H1 (cell line): ENCODE data around the gene GNGT2. TPM values are rescaled to one million over a fixed set of nuclear protein-coding genes. Genes with fewer than 3 reads are reported as not detected.

Experiments
- CTCF ChIA-PET: fragments of 300-600 bp; sonication (Branson Sonifier 250); formaldehyde crosslinking; loops from one replicate; lab custom pipeline; 2021; ENCODE audit not compliant: partially characterized antibody; lab: Charles Lee
- POLR2A ChIA-PET: fragments of 300-600 bp; sonication (Branson Sonifier 250); formaldehyde crosslinking; loops from one replicate; lab custom pipeline; 2021; ENCODE audit warnings: inconsistent platforms; ENCODE audit not compliant: partially characterized antibody; lab: Charles Lee
- DNase-seq, 2 experiments: peaks; one replicate each; pipeline versions ENCODE4 v3.0.0 to v3.0.0-alpha.2; 2010 to 2022; ENCODE audit warnings: low spot score in 2 of 2, low read depth in 1 of 2, mixed read lengths in 1 of 2
- FAIRE-seq: peaks from 2 replicates; lab custom pipeline; 2011; peaks lifted over from hg19 to GRCh38; lab: Jason Lieb, UNC
- H2AFZ ChIP-seq: 2 replicates; pipeline ENCODE4 v1.8.1; 2012; ENCODE audit warnings: low read length, inconsistent platforms
- H2AK5ac ChIP-seq: 2 replicates; pipeline ENCODE4 v1.6.1; 2013; ENCODE audit warnings: low read depth, low read length
- H2BK120ac ChIP-seq: replicated peaks from 2 replicates; pipeline ENCODE3; 2013; ENCODE audit warnings: low read depth, low read length, inconsistent platforms
- H2BK12ac ChIP-seq: 2 replicates; pipeline ENCODE4 v1.6.1; 2013; ENCODE audit warnings: low read depth, low read length
- H2BK15ac ChIP-seq: 2 replicates; pipeline ENCODE4 v1.6.1; 2013; ENCODE audit warnings: low read length
- H2BK20ac ChIP-seq: 2 replicates; pipeline ENCODE4 v1.6.1; 2013; ENCODE audit warnings: low read length
- H2BK5ac ChIP-seq: 2 replicates; pipeline ENCODE4 v1.6.1; 2013; ENCODE audit warnings: low read depth, low read length
- H3K14ac ChIP-seq: 2 replicates; pipeline ENCODE4 v1.6.1; 2013; ENCODE audit warnings: inconsistent platforms; ENCODE audit not compliant: insufficient read length
- H3K18ac ChIP-seq: 2 replicates; pipeline ENCODE4 v1.6.1; 2013; ENCODE audit warnings: low read length; ENCODE audit errors: extremely low read depth
- H3K23ac ChIP-seq: 2 replicates; pipeline ENCODE4 v1.6.1; 2013; ENCODE audit warnings: inconsistent platforms; ENCODE audit not compliant: insufficient read length
- H3K23me2 ChIP-seq: 2 replicates; pipeline ENCODE4 v1.6.1; 2013; ENCODE audit warnings: low read depth, low read length
- H3K27ac ChIP-seq: 2 replicates; pipeline ENCODE4 v1.6.1; 2011; ENCODE audit warnings: low read depth, low read length, inconsistent platforms
- H3K27me3 ChIP-seq, 4 experiments: replicated peaks in 1 of 4; 1 replicate in 1 of 4; 2 replicates in 3 of 4; pipeline versions ENCODE4 v1.6.1 to v1.8.1; 2011 to 2013; ENCODE audit warnings: low read length in 3 of 4, mild to moderate bottlenecking in 3 of 4, inconsistent platforms in 2 of 4, mixed read lengths in 2 of 4, moderate library complexity in 1 of 4; ENCODE audit not compliant: control insufficient read depth in 3 of 4, insufficient read depth in 3 of 4; ENCODE audit errors: extremely low read depth in 1 of 4
- H3K36me3 ChIP-seq, 4 experiments: 2 replicates each; pipeline versions ENCODE4 v1.6.1 to v1.8.1; 2011 to 2013; ENCODE audit warnings: mild to moderate bottlenecking in 4 of 4, low read length in 3 of 4, moderate library complexity in 2 of 4, control low read depth in 1 of 4, inconsistent platforms in 1 of 4; ENCODE audit not compliant: insufficient read depth in 4 of 4, control insufficient read depth in 2 of 4
- H3K4ac ChIP-seq: replicated peaks from 2 replicates; pipeline ENCODE3; 2013; ENCODE audit warnings: low read length, low read depth, mixed read lengths, inconsistent platforms; ENCODE audit not compliant: insufficient read length
- H3K4me1 ChIP-seq, 4 experiments: replicated peaks in 1 of 4; 1 replicate in 1 of 4; 2 replicates in 3 of 4; pipeline versions ENCODE4 v1.6.1 to v1.8.1; 2011 to 2013; ENCODE audit warnings: low read length in 3 of 4, inconsistent platforms in 2 of 4, mixed read lengths in 1 of 4; ENCODE audit not compliant: insufficient read depth in 4 of 4, control insufficient read depth in 3 of 4
- H3K4me2 ChIP-seq, 2 experiments: 2 replicates each; pipeline versions ENCODE4 v1.6.1 to v1.8.1; 2011 to 2013; ENCODE audit warnings: low read depth in 2 of 2, low read length in 2 of 2, control low read depth in 1 of 2, inconsistent platforms in 1 of 2, mild to moderate bottlenecking in 1 of 2; ENCODE audit not compliant: insufficient read depth in 1 of 2
- H3K4me3 ChIP-seq, 4 experiments: fragments of 200-600, 300-600 bp in 1 of 4; sonication (generic), shearing (Covaris generic), sonication (Bioruptor Twin) in 1 of 4; 2 replicates each; pipeline versions ENCODE4 v1.5.1 to v1.8.1; 2011 to 2016; ENCODE audit warnings: low read length in 4 of 4, low read depth in 3 of 4, control low read depth in 2 of 4, inconsistent platforms in 2 of 4, mild to moderate bottlenecking in 2 of 4, mixed read lengths in 1 of 4, moderate library complexity in 1 of 4; ENCODE audit not compliant: insufficient read depth in 2 of 4; ENCODE audit errors: extremely low read depth in 1 of 4
- H3K56ac ChIP-seq: replicated peaks from 2 replicates; pipeline ENCODE3; 2013; ENCODE audit warnings: low read depth, mild to moderate bottlenecking, mixed read lengths, low read length, inconsistent platforms; ENCODE audit not compliant: insufficient read length
- H3K79me1 ChIP-seq: 2 replicates; pipeline ENCODE4 v1.6.1; 2013; ENCODE audit warnings: low read depth, low read length, control low read depth
- H3K79me2 ChIP-seq, 2 experiments: 2 replicates each; pipeline versions ENCODE4 v1.6.1 to v1.8.1; 2012 to 2013; ENCODE audit warnings: low read length in 2 of 2, mild to moderate bottlenecking in 2 of 2, inconsistent platforms in 1 of 2; ENCODE audit not compliant: insufficient read depth in 2 of 2, control insufficient read depth in 1 of 2
- H3K9ac ChIP-seq, 4 experiments: replicated peaks in 1 of 4; 1 replicate in 1 of 4; 2 replicates in 3 of 4; pipeline versions ENCODE4 v1.6.1 to v1.8.1; 2011 to 2013; ENCODE audit warnings: low read depth in 3 of 4, low read length in 3 of 4, control low read depth in 2 of 4, mild to moderate bottlenecking in 2 of 4, moderate library complexity in 2 of 4, inconsistent platforms in 1 of 4; ENCODE audit errors: extremely low read depth in 1 of 4
- H3K9me3 ChIP-seq, 2 experiments: 2 replicates each; pipeline versions ENCODE4 v1.6.1 to v1.8.1; 2012 to 2013; ENCODE audit warnings: mild to moderate bottlenecking in 2 of 2, moderate library complexity in 2 of 2, control low read depth in 1 of 2, inconsistent platforms in 1 of 2, low read depth in 1 of 2, low read length in 1 of 2, mixed read lengths in 1 of 2; ENCODE audit not compliant: insufficient read depth in 2 of 2
- H4K20me1 ChIP-seq, 2 experiments: replicated peaks in 1 of 2; 2 replicates each; pipeline versions ENCODE3 to v1.8.1; 2011 to 2013; ENCODE audit warnings: inconsistent platforms in 2 of 2, low read length in 2 of 2, mild to moderate bottlenecking in 1 of 2; ENCODE audit not compliant: insufficient read depth in 2 of 2, control insufficient read depth in 1 of 2
- H4K5ac ChIP-seq: 2 replicates; pipeline ENCODE4 v1.6.1; 2013; ENCODE audit warnings: low read length, low read depth, mixed read lengths, inconsistent platforms; ENCODE audit not compliant: insufficient read length
- H4K8ac ChIP-seq: 2 replicates; pipeline ENCODE4 v1.8.0; 2013; ENCODE audit warnings: mild to moderate bottlenecking, moderate library complexity, low read length, inconsistent platforms; ENCODE audit not compliant: insufficient read depth; ENCODE audit errors: extremely low read depth
- H4K91ac ChIP-seq: replicated peaks from 2 replicates; pipeline ENCODE3; 2013; ENCODE audit warnings: low read length, mixed read lengths, inconsistent platforms; ENCODE audit not compliant: insufficient read length
- ASH2L ChIP-seq: fragments of 200-600, 300-600 bp; sonication (generic); IDR thresholded peaks from one replicate; pipeline ENCODE4 v1.7.1; 2017; ENCODE audit warnings: low read length
- CREB1 ChIP-seq: IDR thresholded peaks from 2 replicates; pipeline ENCODE4 v1.6.1; 2012; ENCODE audit warnings: inconsistent platforms
- EZH2 ChIP-seq: fragments of 200-600 bp; sonication (generic); IDR thresholded peaks from 2 replicates; pipeline ENCODE4 v1.7.1; 2012; ENCODE audit warnings: low read depth, mild to moderate bottlenecking, moderate library complexity, low read length, inconsistent platforms; ENCODE audit not compliant: severe bottlenecking
- KDM4A ChIP-seq: IDR thresholded peaks from one replicate; pipeline ENCODE4 v1.7.1; 2012; ENCODE audit warnings: low read depth, mild to moderate bottlenecking, moderate library complexity, low read length, inconsistent platforms; ENCODE audit not compliant: severe bottlenecking
- PHF8 ChIP-seq: fragments of 200-600 bp; sonication (generic); conservative IDR thresholded peaks from 2 replicates; pipeline ENCODE4 v1.7.1; 2012; ENCODE audit warnings: low read depth, mild to moderate bottlenecking, inconsistent platforms, low read length, moderate library complexity
- SAP30 ChIP-seq: fragments of 300-600 bp; sonication (generic); IDR thresholded peaks from 2 replicates; pipeline ENCODE4 v1.7.1; 2012; ENCODE audit warnings: low read length, moderate library complexity, mild to moderate bottlenecking, inconsistent platforms; ENCODE audit not compliant: insufficient read depth, insufficient replicate concordance
- WGBS, 2 experiments: shearing (Covaris generic) in 1 of 2; methylation state at CpG; one replicate each; pipeline versions ENCODE4 v1.1.6 to v1.1.7; 2013 to 2015; ENCODE audit warnings: low lambda C conversion rate in 2 of 2, mixed read lengths in 2 of 2, inconsistent platforms in 1 of 2, low coverage in 1 of 2, missing lambda C conversion rate in 1 of 2; ENCODE audit not compliant: insufficient replicate concordance in 2 of 2, insufficient coverage in 1 of 2, insufficient read length in 1 of 2; ENCODE audit errors: extremely low coverage in 1 of 2, missing lambda C conversion rate in 1 of 2; 5-methylcytosine and 5-hydroxymethylcytosine counted together
- polyA plus RNA-seq, 7 experiments: library from polyadenylated mRNA; depleted of rRNA in 3 of 7; stranded (reverse) in 5 of 7; unstranded in 2 of 7; fragments of >200 nt in 5 of 7; fragments of 200-250 nt in 2 of 7; gene quantifications; 1 replicate in 5 of 7; 2 replicates in 1 of 7; 4 replicates in 1 of 7; pipeline versions ENCODE4 v1.2.1 to v1.2.3, GENCODE V29; 2011 to 2013; ENCODE audit warnings: missing spikeins in 2 of 7, mixed read lengths in 2 of 7
- total RNA-seq: library from RNA; stranded (reverse); fragmentation: NEBNext Ultra II Directional; extraction: Animal tissue kit (Norgen Biotek cat#: 25700); gene quantifications from 2 replicates; pipeline ENCODE4 v1.2.1, GENCODE V29; 2021
- TF ChIP-seq, protein P1 (sequence below): IDR thresholded peaks from 2 replicates; pipeline ENCODE4 v1.6.1; 2012; ENCODE audit warnings: inconsistent platforms

Gene GNGT2
- total and polyA plus RNA-seq, 2 of the 8 experiments (the other 6 are each of a cell fraction or from before 2014, with no cell fraction given): 1.3 to 1.4 TPM

DNA sequence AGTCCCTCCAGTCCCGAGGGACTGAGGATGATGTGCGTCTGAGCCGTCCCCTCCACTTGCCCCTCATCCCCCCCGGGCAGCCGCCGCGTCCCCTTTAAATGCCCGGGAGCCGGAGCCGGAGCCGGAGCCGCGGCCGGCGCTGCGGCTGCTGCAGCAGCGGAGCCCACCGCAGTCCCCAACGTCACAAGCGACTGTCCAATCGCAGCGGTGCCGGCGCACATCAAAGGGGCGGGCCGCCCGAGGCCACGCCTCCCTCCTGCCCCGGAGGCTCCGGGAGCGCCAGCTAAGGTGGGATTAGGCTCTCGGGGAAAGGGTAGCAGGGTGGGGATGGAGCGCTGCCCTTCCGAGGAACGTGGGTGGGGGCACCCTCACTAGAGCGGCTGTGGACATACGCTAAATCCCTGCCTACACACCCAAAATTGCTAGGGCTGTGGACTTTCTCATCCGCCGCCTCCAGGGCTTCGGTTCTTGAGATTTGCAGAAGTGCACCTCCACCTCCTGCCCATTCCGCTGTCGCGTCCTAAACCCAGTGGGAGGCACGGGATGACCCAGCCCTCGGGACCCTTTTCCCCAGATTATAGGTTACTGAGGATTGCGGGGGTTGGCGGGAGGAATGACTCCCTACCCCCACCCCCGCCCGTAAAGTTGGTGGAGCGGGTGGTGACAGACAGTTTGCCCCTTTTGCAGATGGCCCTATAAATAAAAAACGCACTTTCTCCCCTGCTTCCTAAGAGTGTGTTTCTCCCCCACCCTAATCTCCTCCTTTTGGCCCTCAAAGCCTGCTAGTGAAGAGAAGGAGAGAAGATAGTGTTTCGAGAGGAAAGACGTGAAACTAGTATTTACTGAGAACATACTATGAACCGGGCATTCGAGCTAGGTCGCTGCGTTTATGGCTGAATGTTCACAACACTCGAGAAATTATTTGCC, 20.5 kb upstream of the GNGT2 start, which contains the start of gene PHOSPHO1:
Gene PHOSPHO1 (minus strand): TSS at position 152 of the 927 bp plus-strand sequence. CDS start 4,096 bp downstream, outside the sequence.
- H3K4me1 ChIP-seq: peaks cover 0 to 2% (median 0%) of the 10 kb centered on the region in 4 experiments; a peak in 1 of 7 replicates
- H2BK15ac ChIP-seq: no peak within 1 kb of the TSS
- H3K27me3 ChIP-seq: peaks cover 7 to 41% (median 32%) of the 10 kb centered on the region in 4 experiments; a peak in 6 of 7 replicates
- H3K4ac ChIP-seq: no peak within 1 kb of the TSS
- TF ChIP-seq CREB1: peak; percentile 85
- TF ChIP-seq PHF8: 0 out of 2 replicates have a peak, but pooled peaks have one; percentile 31
- TF ChIP-seq EZH2: peak; percentile 53
- no peak for TF ChIP-seq SAP30
- TF ChIP-seq ASH2L: peak; percentile 86
- peak; percentile 81 for TF ChIP-seq KDM4A
- TF ChIP-seq, protein P1, sequence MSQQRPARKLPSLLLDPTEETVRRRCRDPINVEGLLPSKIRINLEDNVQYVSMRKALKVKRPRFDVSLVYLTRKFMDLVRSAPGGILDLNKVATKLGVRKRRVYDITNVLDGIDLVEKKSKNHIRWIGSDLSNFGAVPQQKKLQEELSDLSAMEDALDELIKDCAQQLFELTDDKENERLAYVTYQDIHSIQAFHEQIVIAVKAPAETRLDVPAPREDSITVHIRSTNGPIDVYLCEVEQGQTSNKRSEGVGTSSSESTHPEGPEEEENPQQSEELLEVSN: no peak
- no peak within 1 kb of the TSS for H4K5ac ChIP-seq
- no peak within 1 kb of the TSS for H2BK120ac ChIP-seq
- H3K4me2 ChIP-seq: peak within 1 kb of the TSS; percentile 74 to 83
- peak; percentile 73 to 96 for DNase-seq
- peak within 1 kb of the TSS; percentile 17 for H3K56ac ChIP-seq
- peak within 1 kb of the TSS; percentile 93 for H2AFZ ChIP-seq
- ChIA-PET CTCF (interaction anchor here (0.8 to 6.5 kb wide), 8 partner anchors 8 to 325 kb away, joined by 3 to 38 read pairs (median 4); no protein-coding TSS in a partner anchor), POLR2A (interaction anchor here (0.5 to 1.6 kb wide), 6 partner anchors 12 to 179 kb away, joined by 3 to 6 read pairs (median 3); no protein-coding TSS in a partner anchor)
- peak within 1 kb of the TSS in 2 of 4 experiments; percentile 14 to 20; a peak in 4 of 7 replicates for H3K9ac ChIP-seq
- no peak within 1 kb of the TSS for H2BK5ac ChIP-seq
- no peak within 1 kb of the TSS for H3K14ac ChIP-seq
- no peaks in the 10 kb centered on the region for H3K9me3 ChIP-seq
- no peak within 1 kb of the TSS for H3K27ac ChIP-seq
- no peak within 1 kb of the TSS for H3K18ac ChIP-seq
- no peak within 1 kb of the TSS for H3K23ac ChIP-seq
- peak within 1 kb of the TSS; percentile 69 to 82 (median 76) for H3K4me3 ChIP-seq
- peak within 1 kb of the TSS; percentile 12; the same call in 1 of the 2 replicates for H2BK12ac ChIP-seq
- H3K79me2 ChIP-seq: no peaks in the 10 kb centered on the region
- H2AK5ac ChIP-seq: no peak within 1 kb of the TSS
- H3K79me1 ChIP-seq: no peaks in the 10 kb centered on the region
- no peak within 1 kb of the TSS for H2BK20ac ChIP-seq
- WGBS, 2 experiments: 12% methylated on average over 33 of the region's 58 CpGs; no CpG with 5 or more reads in 1 of the 2 experiments
- no peak for FAIRE-seq
- H4K8ac ChIP-seq: no peak within 1 kb of the TSS; the same call in none of the 2 replicates
- no peak within 1 kb of the TSS for H4K91ac ChIP-seq
- peaks cover 13% of the 10 kb centered on the region for H3K23me2 ChIP-seq
- no peaks in the 10 kb centered on the region for H4K20me1 ChIP-seq
- H3K36me3 ChIP-seq: no peaks in the 10 kb centered on the region
